K562 (cell line): ENCODE data around the gene CEP128. TPM values are rescaled to one million over a fixed set of nuclear protein-coding genes. Genes with fewer than 3 reads are reported as not detected.
A peak's percentile ranks its signal among the peaks of the same experiment; 100 is the strongest.

Experiments
- CTCF ChIP-seq, 3 experiments: IDR thresholded peaks in 2 of 3; conservative IDR thresholded peaks in 1 of 3; 2 replicates each; pipeline ENCODE4 v1.5.1; 2011 to 2012; ENCODE audit warnings: low read length in 3 of 3, mild to moderate bottlenecking in 3 of 3, control low read depth in 2 of 3, improper control_type of control experiment in 1 of 3, inconsistent platforms in 1 of 3, low read depth in 1 of 3, mixed read lengths in 1 of 3, moderate library complexity in 1 of 3; ENCODE audit not compliant: insufficient read depth in 2 of 3
- ETS2 ChIP-seq: IDR thresholded peaks from 2 replicates; pipeline ENCODE4 v1.6.1; 2016; ENCODE audit warnings: borderline replicate concordance, missing genetic modification characterization, mild to moderate bottlenecking, moderate library complexity, missing compliant biosample characterization; ENCODE audit not compliant: poor library complexity, severe bottlenecking
- REST ChIP-seq, 2 experiments: fragments of 450-650 bp; formaldehyde crosslinking in 1 of 2; IDR thresholded peaks; 2 replicates each; pipeline versions ENCODE4 v1.4.0 to v1.6.1; 2014 to 2020; ENCODE audit warnings: mild to moderate bottlenecking in 2 of 2, borderline replicate concordance in 1 of 2, low read depth in 1 of 2
- polyA plus RNA-seq, 8 experiments: library from polyadenylated mRNA; depleted of rRNA in 4 of 8; stranded (reverse) in 5 of 8; unstranded in 3 of 8; fragments of >200 nt; fragmentation: Nextera tagmentation in 2 of 8; fragmentation: Illumina TruSeq in 1 of 8; extraction: Ambion mirVana in 2 of 8; extraction: Trizol in 1 of 8; gene quantifications; 2 replicates each; pipeline versions ENCODE4 v1.2.1 to v1.2.3, GENCODE V29; 2011 to 2014; ENCODE audit warnings: inconsistent platforms in 1 of 8, missing spikeins in 1 of 8
- total RNA-seq, 7 experiments: library from RNA; depleted of rRNA in 6 of 7; stranded (reverse); fragments of >200 nt in 6 of 7; fragmentation: Illumina TruSeq in 2 of 7; extraction: Trizol in 2 of 7; gene quantifications; 2 replicates each; pipeline versions ENCODE4 v1.2.1 to v1.2.3, GENCODE V29; 2011 to 2021; ENCODE audit warnings: low replicate concordance in 1 of 7

The CEP128 gene
- total and polyA plus RNA-seq, 9 of the 15 experiments (the other 6 are each of a cell fraction or from before 2014, with no cell fraction given): 2.3 to 9.2 (median 4.6) TPM

DNA sequence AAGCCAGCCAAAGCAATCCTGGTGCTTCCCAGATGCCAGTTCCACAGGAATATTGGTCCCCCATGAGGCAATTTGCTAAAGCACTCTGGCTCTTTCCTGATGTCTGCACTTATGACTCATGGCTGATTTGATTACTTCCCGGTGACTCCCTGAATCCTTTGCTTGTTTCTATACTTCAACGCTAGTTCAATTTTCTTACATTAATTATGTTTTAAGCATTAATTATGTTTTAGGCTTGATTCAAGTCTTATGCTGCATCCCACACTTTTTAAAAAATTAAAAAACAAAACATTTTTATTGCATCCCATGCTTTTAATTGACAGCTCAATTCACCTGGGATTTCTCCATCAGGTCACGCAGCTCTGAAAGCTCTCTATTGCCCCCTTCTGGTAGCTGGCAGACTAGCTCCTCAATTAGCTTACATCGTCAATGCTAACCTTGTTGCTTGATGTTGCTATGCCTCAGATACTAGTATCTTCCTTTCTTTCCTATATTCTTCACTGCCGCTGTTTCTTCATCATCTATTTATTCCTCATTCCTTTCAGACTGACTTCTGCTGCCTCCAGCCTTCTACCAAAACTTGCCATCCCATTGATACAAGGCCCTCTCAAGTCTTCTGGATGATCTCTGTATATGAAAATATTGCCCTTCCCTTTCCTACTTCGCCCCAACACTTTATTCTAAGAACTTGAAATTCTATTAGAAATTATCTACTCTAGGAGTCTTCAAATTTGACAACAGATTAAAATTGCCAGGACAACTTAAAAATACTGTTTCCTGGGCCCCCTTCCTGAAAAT, 45.9 kb upstream of the CEP128 start (continued):
- peak; percentile 38; the same call in 1 of the 2 replicates for TF ChIP-seq REST (IDR thresholded peaks at IDR 0.05; ENCODE audit: borderline replicate concordance)
- no peak for TF ChIP-seq REST (CRISPR knock-in tag; IDR thresholded peaks at IDR 0.05; ENCODE audit: low read depth)
- peak; percentile 51 to 76 (median 72); a peak in 5 of 6 replicates for TF ChIP-seq CTCF (IDR thresholded peaks at IDR 0.05 in 2 of 3, conservative IDR thresholded peaks at IDR 0.05 in 1 of 3; ENCODE audit: insufficient read depth in 2 of 3, low read depth in 1 of 3, low read length in 3 of 3)
- TF ChIP-seq ETS2 (tag): no peak
- TF ChIP-seq, all 486 proteins: peak for 6
